Epidermal melanocyte (primary cell): ENCODE measurements around the gene ADARB2.

Experiments
- DNase-seq: peaks from one replicate; pipeline ENCODE4 v3.0.0; 2011; ENCODE audit warnings: low spot score; ENCODE audit not compliant: insufficient read length

Gene ADARB2

DNA sequence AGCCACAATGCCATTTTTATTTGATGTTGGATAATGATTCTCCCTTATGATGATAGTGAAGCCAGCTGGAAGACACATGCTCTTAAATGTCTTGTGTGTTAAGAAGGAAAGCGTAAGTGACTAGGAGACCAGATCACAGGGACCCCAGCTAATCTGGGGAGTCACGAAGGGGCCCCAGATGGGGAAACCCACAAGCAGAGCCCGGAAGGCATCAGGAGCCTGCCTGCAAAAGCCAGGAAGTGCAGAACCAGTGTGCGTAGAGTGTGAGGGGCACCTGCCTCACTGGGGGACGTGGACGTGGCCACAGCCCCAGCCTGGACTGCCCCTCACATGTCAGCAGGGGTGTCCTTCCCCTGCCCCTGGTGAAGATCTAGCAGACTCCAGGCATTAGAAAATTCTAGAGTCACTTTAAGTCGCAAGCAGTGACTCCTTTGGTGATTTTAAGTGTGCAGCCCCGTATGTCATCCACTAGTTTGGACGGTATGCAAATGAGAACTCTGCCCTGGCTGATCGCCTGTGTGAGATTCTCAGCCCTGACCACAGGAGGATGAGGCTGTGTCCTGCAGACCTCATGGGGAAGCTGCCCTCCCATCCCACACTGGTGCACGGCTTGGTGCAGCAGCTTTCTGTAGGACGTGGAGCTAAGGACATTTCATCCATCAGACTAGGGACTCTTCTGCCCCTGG lies 438.1 kb downstream of the ADARB2 start:
- DNase-seq = no peak

DNA sequence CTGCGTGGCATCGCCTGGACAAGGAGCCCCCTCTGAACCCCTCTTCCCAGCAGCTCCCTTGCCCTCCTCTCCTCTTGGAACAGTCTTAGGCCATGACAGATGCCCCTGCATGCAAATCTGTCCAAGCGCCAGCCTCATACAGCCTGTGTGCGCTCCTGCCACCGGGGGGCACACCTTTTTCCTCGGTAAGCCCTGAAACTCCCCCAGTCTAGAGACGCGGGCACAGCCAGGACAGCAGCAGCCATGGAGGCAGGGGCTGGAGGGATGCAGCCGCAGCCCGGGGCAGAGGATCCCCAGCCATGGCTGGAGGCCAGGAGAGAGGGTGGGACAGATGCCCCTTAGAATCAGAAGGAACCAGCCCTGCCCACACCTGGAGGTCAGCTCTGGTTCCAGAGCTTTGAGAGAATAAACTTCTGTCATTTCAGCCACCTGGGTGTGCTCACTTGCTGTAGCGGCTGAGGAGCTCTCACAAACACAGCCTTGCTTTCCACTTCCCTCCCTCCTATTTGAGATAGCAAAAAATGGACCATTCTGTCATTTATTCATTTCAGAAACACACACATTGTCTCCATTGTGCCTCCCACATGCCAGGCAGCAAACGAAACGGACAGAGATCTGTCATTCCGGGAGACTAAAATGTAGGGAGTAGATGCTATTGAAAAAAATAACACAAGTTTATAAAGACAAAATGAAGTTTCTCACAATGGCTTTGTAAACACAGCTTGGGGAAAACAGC lies 439.6 kb downstream of the ADARB2 start:
- no peak for DNase-seq

DNA sequence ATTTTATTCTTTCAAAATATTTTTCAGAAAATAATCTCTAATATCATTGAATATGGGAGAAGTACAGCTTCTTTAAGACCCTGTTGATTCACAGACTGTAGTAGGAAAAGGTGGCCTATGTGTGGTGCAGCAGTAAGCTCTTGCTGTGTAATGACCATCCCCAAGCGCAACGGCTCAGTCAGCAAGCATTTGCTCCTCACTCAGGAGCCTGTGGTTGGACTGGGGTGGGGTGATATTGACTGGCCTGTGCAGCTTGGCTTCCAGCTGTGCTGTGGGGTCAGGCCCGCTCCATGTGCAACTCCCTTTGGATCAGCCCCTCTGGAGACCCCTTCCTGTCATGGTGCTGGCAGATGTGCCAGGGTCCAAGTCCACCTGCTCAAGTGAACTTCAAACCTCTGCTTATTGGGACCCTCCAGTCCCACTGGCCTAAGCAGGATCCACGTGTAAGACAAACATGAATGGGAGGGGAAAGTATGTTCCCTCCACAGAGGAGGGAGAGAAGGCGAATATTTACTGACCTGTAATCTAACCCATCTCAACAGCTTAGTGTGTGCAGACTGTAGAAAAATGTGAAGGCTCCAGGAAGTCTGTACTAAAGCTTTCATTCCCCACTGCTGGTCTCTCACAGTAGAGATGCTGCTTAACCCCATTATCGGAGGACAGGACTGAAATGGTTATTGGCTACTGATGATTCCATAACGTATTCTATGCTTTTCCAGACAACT lies 441.4 kb downstream of the ADARB2 start:
- no peak for DNase-seq

DNA sequence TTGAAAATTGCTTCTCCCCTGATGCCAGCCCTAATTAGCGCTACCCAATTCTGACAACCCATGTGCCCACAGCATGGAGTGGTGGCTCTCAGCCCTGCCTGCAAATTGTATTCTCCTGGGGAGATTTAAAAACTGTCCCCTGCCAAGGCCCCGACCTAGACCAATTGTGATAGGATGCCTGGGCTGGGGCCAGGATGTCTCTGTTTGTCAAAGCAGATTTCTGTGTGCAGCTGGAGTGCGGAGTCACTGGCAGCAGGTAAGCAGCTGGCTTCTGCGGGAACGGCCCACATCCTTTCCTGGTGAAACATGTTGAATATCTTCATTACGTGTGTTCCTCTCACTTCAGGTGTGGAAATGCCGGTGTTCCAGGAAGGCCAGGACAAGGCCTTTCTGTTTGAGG lies 442.6 kb downstream of the ADARB2 start:
- DNase-seq = no peak

DNA sequence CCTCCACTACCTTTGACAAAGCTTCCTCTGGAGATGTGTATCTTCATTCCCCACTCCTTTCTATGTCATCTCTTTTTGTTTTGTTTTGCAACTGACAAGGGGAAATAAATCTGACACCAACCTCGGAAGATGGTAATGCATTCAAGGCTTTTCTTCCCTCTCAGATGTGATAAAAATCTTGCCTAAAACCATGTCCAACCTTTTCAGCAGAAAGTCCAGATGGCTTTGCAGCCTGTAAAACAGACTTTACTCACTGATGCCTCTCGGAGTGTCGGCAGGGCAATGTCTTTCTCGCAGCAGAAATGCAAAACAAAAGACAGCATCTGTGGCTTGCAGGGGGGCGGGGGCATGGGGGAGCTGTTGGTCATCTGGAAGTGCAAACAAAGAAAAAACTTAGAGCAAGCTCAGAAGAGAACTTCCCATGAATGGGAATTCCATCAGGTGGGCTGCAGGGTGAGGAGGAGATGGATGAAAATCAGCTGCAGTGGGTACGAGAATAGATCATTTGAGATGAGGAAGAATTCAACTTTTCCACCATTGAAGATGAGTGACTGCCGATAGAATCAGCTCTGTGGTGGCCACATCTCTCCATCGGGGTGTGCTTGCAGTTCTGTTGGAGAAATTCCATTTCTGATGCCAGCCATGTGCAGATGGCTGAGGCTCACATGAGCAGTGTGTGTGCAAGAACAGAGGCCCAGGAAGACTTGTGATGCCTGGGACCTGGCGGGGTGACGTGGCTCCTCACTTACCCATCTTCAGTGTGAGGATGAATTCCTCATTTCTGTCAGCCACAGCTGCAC lies 443.5 kb downstream of the ADARB2 start:
- no peak for DNase-seq

DNA sequence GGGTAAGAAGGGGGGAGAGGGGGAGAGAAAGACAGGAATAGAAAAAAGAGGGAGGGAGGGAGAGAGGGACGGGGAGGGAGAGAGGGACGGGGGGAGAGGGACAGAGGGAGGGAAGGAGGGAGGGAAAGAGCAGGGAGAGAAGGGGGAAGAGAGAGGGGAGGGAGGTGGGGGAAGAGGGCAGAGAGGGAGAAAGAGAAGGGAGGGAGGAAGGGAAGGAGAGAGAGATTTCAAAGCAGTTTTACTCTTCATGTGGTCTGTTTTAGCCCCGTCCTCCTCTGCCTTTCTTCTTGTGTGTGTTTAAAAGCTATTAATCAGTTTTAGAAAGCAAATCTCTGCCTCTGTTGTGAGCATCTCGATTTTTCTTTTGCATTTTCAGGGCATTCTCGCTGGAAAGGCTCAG lies 444.2 kb downstream of the ADARB2 start:
- no peak for DNase-seq

DNA sequence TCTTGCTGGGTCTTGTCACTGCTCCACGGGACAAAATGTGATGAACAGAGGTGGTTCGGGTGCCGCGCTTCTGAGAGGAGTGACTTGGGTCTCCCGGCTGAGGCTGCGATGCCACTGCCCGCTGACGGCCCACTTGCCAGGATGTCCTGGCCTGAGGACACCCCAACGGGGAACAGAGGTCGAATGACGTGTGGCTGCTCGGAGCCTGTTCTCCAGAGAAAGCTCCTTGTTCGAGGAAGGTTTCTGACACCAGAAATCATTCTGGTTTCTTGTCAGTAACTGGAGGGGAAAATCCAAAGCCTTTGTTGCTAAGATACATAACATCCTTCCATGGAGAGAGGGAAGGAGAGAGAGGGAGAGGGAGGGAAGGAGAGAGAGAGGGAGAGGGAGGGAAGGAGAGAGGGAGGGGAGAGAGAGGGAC lies 444.7 kb downstream of the ADARB2 start:
- no peak for DNase-seq

DNA sequence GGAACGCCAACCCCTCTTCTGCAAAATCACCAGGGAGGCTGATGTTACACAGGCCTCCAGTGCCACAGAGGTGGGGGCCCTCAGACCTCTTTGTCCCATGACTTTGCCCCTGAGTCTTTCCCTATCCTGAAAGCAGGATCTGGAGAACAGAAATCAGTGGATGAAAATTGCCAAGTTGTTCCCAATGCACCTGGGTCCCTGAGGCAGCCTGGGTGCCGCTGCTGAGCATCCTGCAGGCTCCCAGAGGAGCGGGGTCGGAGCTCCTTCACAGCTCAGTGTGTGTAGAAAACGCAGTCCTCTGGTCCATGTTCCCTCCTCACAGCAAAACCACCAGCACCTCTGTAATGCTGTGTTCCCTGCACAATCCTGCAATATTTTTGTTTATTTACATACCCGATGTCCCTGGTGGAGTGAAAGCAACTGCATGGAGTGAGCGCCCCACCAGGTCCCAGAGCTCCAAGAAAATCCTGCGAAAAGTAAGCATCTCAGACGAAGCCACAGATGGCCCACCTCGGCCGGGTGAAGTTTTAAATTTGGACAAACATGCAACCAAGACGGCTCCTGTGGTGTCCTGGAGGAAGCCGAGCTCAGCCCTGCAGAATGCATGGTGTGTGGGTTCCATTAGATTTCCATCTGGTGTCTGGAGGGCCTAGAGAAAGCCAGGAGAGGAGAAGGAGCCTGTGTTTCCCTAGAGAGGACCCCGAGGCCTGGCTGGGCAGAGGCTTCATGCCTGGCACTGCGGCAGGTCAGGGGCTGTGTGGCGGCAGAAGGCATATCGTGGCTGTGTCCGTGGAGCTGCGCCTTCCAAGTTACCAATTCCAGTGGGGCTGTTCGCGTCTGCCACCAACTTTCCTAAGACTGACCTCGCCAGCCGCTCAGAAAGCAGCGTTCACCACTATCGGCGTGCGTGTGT lies 445.9 kb downstream of the ADARB2 start:
- DNase-seq = no peak

DNA sequence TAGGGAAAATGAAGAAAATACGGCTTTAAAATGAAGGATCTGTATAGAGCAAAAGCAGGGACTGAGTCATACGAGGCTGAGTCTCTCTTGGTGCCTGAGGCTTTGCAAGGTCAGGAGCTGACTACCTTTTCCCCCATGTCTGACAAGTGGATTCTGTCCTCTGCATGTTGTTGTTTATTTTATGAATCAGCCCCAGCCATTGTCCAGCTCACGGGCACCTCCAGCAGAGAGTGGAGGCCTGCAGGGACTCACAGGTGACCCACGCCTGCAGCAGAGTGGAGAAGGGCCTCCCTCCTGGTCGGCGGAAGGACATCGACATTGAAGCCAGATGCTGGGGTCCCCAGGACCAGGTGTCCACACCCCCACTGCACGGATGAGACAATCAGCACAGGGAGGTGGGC lies 447.3 kb downstream of the ADARB2 start:
- DNase-seq = no peak

DNA sequence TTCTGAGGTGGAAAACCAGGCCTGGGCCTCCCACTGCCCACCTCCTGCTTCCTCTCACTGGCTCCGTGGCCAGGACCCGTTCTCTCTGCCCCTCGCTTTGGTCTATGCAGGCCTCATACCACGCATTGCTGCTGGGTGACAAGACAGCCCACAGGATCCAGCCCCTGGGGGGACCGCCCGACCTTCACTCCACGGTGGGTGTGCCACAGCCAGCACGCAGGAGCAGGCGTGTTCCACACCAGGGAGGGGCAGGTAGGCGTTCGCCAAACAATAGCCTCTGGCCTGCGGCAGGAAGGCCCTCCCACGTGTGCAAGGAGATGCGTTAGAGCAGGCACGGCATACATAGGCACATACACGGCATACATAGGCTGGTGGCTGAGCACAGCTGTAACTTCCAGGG lies 447.7 kb downstream of the ADARB2 start:
- DNase-seq = no peak

DNA sequence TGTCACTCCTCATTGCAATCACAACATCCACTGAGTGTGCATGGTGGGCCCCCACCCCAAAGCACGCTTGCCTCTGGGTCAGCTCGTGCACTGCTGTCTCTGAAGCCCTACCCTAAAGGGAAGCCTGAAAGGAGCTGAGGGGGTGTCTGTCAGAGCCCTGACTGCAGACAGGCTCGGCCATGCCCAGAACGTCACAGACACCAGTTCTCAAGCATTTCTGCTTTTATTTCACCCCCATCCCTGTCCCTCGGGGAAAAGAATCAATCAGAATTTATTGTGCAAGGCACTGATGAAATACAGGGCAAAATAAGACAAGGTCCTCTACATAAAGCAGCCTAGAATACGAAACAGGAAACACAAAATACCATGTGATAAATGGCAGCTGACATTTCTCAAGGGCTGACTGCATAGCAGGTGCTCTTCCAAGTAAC lies 449.3 kb downstream of the ADARB2 start:
- DNase-seq = no peak

DNA sequence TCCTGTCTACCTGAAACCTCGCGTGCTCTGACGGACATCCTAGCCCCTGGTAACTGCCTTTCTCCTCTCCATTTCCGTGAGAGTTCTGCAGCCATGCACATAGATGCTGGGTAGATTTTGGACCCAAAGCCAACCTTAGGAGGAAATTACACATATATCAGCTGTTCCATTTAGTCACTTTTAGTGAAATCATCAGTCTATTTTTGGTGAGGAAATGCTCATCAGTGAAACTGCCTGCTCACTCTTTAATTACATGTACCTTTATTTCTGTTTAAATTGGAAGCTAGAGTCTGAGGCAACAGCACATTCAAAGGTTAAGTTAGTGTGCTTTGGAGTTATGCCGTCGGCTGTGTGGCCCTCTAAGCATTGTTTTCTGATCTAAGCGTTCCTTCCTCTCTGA lies 449.8 kb downstream of the ADARB2 start:
- DNase-seq = no peak

DNA sequence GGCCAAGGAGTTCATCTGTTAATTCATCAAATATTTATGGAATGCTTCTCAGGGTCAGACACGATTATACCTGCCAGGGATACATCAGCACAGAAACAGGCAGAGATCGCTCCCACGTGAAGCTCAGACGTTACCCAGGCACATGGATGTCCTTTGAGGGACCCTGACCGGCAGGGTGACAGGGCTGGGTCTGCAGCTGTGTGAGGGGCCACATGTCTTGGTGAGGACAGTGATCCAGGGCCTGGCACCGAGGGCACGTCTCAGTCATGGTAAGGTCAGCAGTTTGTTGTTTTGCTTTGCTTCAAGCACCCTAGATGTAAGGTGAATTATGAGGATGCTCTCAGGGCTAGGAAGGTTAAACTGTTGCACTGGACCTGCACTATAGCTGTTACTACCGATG lies 453.2 kb downstream of the ADARB2 start:
- no peak for DNase-seq

DNA sequence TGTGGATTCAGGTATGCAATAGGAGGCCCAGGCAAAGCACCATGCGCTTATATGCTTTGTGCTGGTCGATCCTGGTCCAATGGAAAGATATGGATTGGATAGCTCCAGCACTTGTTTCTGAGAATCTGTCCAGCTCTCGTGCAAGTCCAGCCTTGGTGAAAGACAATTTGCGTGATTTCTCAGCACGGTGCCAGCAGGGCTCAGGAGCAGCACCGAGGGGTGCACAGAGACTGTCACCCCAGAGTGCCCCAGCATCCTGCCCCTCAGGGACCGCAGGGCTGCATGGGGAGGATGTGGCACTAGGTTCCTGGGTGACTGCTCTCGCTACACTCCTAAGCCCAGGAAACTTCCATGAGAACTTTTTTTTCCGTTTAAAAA lies 455.9 kb downstream of the ADARB2 start:
- no peak for DNase-seq

DNA sequence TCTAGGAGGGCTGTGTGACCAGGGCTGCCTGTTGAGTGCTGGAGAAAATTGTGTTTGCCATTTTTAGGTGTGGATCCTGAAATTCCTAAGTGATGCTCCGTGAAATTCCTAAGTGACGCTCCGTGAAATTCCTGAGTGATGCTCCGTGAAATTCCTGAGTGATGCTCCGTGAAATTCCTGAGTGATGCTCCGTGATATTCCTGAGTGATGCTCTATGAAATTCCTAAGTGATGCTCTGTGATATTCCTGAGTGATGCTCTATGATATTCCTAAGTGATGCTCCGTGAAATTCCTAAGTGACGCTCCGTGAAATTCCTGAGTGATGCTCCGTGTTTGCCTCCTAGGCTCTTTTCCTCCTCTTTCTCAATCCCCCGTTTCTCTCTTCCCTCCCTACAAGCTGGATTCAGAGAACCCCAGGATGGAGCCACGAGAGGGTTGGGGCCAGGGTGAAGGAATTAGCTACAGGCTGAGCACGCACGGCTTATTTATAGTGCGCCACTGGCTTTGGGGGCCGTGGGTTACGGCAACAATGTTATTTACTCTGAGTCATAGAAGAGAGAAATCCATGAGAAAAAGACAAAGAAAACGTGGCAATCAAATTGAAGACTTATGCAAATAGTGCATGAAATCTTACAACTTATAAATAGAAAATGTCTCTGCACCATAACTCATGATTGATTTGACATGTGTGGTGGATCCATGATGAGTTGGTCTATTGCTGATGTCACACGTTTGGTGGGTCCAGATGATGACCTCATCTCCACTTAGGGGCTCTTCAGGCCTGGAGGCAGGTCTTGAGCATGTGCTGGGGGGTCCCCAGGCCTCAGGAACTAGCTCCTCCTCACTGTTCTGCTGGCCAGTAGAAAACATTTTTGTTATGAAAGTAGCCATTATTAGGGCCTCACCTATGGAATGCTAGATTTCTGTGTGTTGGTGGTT lies 456.6 kb downstream of the ADARB2 start:
- no peak for DNase-seq

DNA sequence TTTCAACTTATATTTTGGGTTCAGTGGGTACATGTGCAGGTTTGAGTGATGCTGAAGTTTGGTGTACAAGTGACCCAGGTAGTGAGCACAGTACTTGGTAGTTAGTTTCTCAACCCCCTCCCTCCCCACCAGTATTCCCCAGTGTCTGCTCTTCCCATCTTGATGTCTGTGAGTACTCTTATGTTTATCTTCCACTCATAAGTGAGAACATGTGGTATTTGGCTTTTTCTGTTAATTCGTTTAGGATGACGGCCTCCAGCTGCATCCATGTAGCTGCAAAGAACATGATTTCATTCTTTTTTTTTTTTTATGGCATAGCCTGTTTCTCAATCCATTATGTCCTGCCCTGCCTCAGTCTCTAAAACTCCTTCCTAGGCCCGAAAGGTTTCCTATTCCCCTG lies 459.0 kb downstream of the ADARB2 start:
- no peak for DNase-seq

DNA sequence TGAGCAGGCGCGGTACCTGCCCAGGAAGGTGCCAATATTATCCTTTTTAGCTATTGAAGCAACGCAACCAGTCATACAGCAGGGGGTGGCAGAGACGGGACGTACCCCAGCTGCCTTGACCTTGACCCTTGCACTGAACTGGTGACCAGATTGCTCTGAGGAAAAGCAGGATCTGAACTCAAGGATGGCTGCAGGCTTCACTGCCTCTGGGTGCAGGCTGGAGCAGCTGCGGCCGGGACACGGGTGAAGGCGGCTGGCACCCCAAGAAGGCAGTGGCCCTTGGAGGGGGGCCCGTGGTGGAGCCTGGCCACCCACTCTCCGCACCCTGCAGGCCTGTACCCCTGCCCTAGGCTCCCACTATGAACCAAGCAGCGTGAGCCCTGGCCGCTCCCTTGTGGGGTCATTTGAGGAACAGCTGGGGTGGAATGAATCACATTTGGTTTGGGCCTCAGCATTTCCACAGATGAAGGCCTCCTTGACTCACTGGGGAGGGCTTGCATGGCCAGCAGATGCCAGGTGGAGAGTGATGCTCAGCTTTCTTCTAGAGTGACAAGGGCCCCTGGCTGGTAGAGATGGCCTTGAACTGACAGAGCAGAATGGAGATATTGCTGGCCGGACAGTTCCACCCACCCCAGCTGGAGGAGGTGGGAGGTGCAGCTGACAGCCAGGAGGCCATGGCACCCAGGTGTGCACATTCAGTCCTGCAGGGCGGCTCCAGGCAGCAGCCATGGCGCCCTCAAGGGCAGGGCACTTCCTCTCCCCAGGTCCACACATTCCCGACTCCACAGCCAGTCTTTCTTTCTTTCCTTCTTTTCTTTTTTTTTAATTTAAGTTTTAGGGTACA lies 462.4 kb downstream of the ADARB2 start:
- DNase-seq = no peak

DNA sequence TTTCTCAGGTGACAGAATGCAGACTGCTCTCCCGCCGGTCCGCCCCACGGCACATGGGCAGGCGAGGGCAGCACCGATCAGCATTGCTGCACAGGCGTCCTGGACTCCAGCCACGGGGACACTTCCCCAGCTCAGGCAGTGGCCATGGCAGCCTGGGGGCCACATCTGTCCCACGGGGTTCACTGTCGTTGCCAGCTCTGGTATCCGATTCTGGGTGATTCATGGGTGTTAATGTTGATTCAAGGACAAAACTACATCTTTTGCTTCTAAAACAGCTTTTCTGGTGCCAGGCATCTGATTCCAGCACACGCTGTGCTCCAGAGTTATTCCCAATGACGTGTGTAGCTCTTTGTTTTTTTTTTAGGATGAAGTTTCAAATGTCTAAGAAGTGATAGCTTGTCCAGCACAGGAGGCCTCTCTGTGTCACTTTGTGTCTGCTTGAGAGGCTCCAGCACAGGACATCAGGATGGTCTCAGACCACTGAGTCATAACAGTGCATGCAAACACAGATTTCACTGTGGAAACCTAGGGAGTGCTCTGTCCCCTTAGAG lies 463.1 kb downstream of the ADARB2 start:
- no peak for DNase-seq
